CD4-positive, CD25-positive, alpha-beta regulatory T cell (primary cell): ENCODE data around the gene GAD2. TPM values are rescaled to one million over a fixed set of nuclear protein-coding genes. Genes with fewer than 3 reads are reported as not detected.
"Not testable (repeated sequence)": the region's sequence is repeated elsewhere in the genome, so short reads cannot be mapped to it uniquely, and the experiment has no call there.

Experiments used
- ATAC-seq, 2 donors: fragments of 150-1000 bp; cut with Tn5 transposase; one replicate each; pipeline ENCODE4 v1.10.0; 2021; ENCODE audit warnings: low read depth in 2 of 2, moderate number of reproducible peaks in 2 of 2, moderate library complexity in 1 of 2
- DNase-seq, 3 donors: peaks; one replicate each; pipeline versions ENCODE4 v3.0.0 to v3.0.0-alpha.2; 2012 to 2022; ENCODE audit warnings: mixed read lengths in 1 of 3
- H3K27ac ChIP-seq: one replicate; pipeline ENCODE4 v1.7.0; 2013; ENCODE audit warnings: mild to moderate bottlenecking, low read length; ENCODE audit not compliant: insufficient read depth, poor library complexity, severe bottlenecking
- H3K27me3 ChIP-seq: one replicate; pipeline ENCODE4 v1.7.0; 2013; ENCODE audit warnings: low read length; ENCODE audit not compliant: control insufficient read depth, insufficient read depth
- H3K36me3 ChIP-seq: one replicate; pipeline ENCODE4 v1.7.0; 2013; ENCODE audit warnings: mild to moderate bottlenecking, low read length, moderate library complexity; ENCODE audit not compliant: control insufficient read depth, insufficient read depth
- H3K4me1 ChIP-seq: 2 replicates; pipeline ENCODE4 v1.7.0; 2013; ENCODE audit warnings: mild to moderate bottlenecking, low read length; ENCODE audit not compliant: insufficient read depth, control insufficient read depth, poor library complexity, severe bottlenecking
- H3K4me3 ChIP-seq: one replicate; pipeline ENCODE4 v1.7.0; 2013; ENCODE audit warnings: low read depth, mild to moderate bottlenecking, low read length, moderate library complexity
- H3K9me3 ChIP-seq, 2 experiments: 1 replicate in 1 of 2; 2 replicates in 1 of 2; pipeline ENCODE4 v1.7.0; 2013; ENCODE audit warnings: low read length in 2 of 2, mild to moderate bottlenecking in 1 of 2, moderate library complexity in 1 of 2; ENCODE audit not compliant: control insufficient read depth in 2 of 2
- H3K27ac Mint-ChIP-seq, 3 donors: one replicate each; pipeline ENCODE4 v1.8.0; 2020 to 2022; ENCODE audit warnings: mild to moderate bottlenecking in 3 of 3, mixed read lengths in 3 of 3, moderate library complexity in 2 of 3
- H3K27me3 Mint-ChIP-seq: one replicate; pipeline ENCODE4 v1.8.0; 2022; ENCODE audit warnings: mild to moderate bottlenecking, mixed read lengths
- H3K36me3 Mint-ChIP-seq: one replicate; pipeline ENCODE4 v1.8.0; 2020; ENCODE audit warnings: mixed read lengths
- H3K4me1 Mint-ChIP-seq, 4 donors: one replicate each; pipeline ENCODE4 v1.8.0; 2020 to 2022; ENCODE audit warnings: mixed read lengths in 4 of 4, mild to moderate bottlenecking in 1 of 4
- H3K4me3 Mint-ChIP-seq, 4 donors: one replicate each; pipeline ENCODE4 v1.8.0; 2020 to 2022; ENCODE audit warnings: mild to moderate bottlenecking in 4 of 4, mixed read lengths in 4 of 4, moderate library complexity in 3 of 4
- H3K9me3 Mint-ChIP-seq, 7 donors: one replicate each; pipeline ENCODE4 v1.8.0; 2020 to 2022; ENCODE audit warnings: mixed read lengths in 7 of 7, mild to moderate bottlenecking in 3 of 7, moderate library complexity in 2 of 7
- polyA plus RNA-seq, 4 donors: library from polyadenylated mRNA; unstranded; fragments of 300-500 nt; fragmentation: Illumina TruSeq; gene quantifications; one replicate each; pipeline ENCODE4 v1.2.3, GENCODE V29; 2021
- total RNA-seq: library from RNA; stranded (reverse); gene quantifications from one replicate; pipeline ENCODE4 v1.2.3, GENCODE V29; 2022

The GAD2 gene
- total and polyA plus RNA-seq, 5 donors from 2014 or later: not detected

DNA sequence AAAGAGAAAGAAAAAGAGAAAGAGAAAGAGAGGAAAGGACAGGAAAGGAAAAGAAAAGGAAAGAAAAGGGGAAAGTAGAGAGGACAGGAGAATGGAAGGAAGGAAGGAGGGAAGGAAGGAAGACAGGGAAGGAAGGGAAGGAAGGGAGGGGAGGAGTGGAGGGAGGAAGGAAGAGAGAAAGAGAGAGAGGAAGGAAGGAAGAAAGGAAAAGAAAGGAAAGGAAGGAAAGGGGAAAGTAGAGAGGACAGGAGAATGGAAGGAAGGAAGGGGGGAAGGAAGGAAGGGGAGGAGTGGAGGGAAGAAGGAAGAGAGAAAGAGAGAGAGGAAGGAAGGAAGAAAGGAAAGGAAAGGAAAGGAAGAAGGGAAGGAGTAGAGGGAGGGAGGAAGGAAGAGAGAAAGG lies 125.1 kb downstream of the GAD2 start:
- ATAC-seq (no peak), DNase-seq (no peak)
- Histone ChIP-seq H3K4me1 (no peaks in the 10 kb centered on the region), H3K4me3 (no peak overlapping the region), H3K36me3 (no peaks in the 10 kb centered on the region), H3K27me3 (no peaks in the 10 kb centered on the region), H3K27ac (no peak overlapping the region), H3K9me3 (no peaks in the 10 kb centered on the region)
- Mint-ChIP-seq H3K4me1 (peaks cover 0 to 2% (median 0%) of the 10 kb centered on the region in 4 donors), H3K4me3 (no peak overlapping the region), H3K27ac (no peak overlapping the region), H3K9me3 (peaks cover 0 to 1% (median 0%) of the 10 kb centered on the region in 7 donors), H3K27me3 (peaks cover 16% of the 10 kb centered on the region), H3K36me3 (no peaks in the 10 kb centered on the region)

DNA sequence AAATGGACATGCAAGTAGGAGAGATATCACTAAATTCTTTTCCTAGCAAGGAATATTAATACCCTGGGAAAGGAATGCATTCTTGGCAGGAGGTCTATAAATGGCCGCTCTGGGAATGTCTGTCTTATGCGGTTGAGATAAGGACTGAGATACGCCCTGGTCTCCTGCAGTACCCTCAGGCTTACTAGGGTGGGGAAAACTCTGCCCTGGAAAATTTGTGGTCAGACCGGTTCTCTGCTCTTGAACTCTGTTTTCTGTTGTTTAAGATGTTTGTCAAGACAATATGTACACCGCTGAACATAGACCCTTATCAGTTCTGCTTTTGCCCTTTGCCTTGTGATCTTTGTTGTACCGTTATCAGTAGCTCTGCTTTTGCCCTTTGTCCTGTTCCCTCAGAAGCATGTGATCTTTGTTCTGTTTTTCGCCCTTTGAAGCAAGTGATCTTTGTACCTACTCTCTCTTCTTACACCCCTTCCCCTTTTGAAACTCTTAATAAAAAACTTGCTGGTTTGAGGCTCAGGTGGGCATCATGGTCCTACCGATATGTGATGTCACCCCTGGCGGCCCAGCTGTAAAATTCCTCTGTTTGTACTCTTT lies 132.3 kb downstream of the GAD2 start:
- H3K4me1 ChIP-seq, H3K27ac Mint-ChIP-seq, DNase-seq, H3K9me3 ChIP-seq, H3K27me3 ChIP-seq, H3K36me3 Mint-ChIP-seq, H3K36me3 ChIP-seq, H3K9me3 Mint-ChIP-seq, ATAC-seq, H3K27ac ChIP-seq, H3K4me1 Mint-ChIP-seq, H3K4me3 Mint-ChIP-seq, H3K4me3 ChIP-seq: not testable (repeated sequence)
- H3K27me3 Mint-ChIP-seq: peaks cover 18% of the 10 kb centered on the region

Other genes starting within 250 kb of the GAD2 start
- 86.4 TPM for gene APBB1IP, start 221.6 kb downstream of the GAD2 start, total RNA-seq
- 10 to 100 TPM; 44.1 to 56.0 (median 50.3) TPM for gene APBB1IP, start 221.6 kb downstream of the GAD2 start, polyA plus RNA-seq